HFFc6 (cell line): ENCODE measurements around the gene PTPRN2. TPM values are rescaled to one million over a fixed set of nuclear protein-coding genes. Genes with fewer than 3 reads are reported as not detected.

Experiments
- DNase-seq: peaks from one replicate; pipeline ENCODE4 v3.0.0-alpha.2; 2018
- H3K27ac Mint-ChIP-seq: 2 replicates; pipeline ENCODE4 v1.8.0; 2020; ENCODE audit warnings: mild to moderate bottlenecking, mixed read lengths
- H3K27me3 Mint-ChIP-seq: 2 replicates; pipeline ENCODE4 v1.8.0; 2021; ENCODE audit warnings: mild to moderate bottlenecking, moderate library complexity, mixed read lengths; ENCODE audit not compliant: insufficient read depth
- H3K36me3 Mint-ChIP-seq: 2 replicates; pipeline ENCODE4 v1.8.0; 2021; ENCODE audit warnings: low read depth, mixed read lengths
- H3K4me1 Mint-ChIP-seq: 2 replicates; pipeline ENCODE4 v1.8.0; 2020; ENCODE audit warnings: low read depth, mixed read lengths
- H3K4me3 Mint-ChIP-seq: 2 replicates; pipeline ENCODE4 v1.8.0; 2020; ENCODE audit warnings: mild to moderate bottlenecking, moderate library complexity, mixed read lengths
- H3K9me3 Mint-ChIP-seq: 2 replicates; pipeline ENCODE4 v1.8.0; 2020; ENCODE audit warnings: mild to moderate bottlenecking, mixed read lengths
- total RNA-seq, 6 experiments: library from RNA; stranded (reverse); fragmentation: NEBNext Ultra II Directional; extraction: Animal tissue kit (Norgen Biotek cat#: 25700); gene quantifications; 2 replicates in 1 of 6; 3 replicates in 5 of 6; pipeline ENCODE4 v1.2.3, GENCODE V29; 2021
- TF ChIP-seq, protein P1 (sequence below): fragments of 200-600 bp; sonication (generic); IDR thresholded peaks from 2 replicates; pipeline ENCODE4 v1.5.0; 2021; ENCODE audit warnings: antibody characterized with exemption, mild to moderate bottlenecking

PTPRN2 gene
- total RNA-seq, 6 experiments from 2014 or later, result 0.05 to 0.27 (median 0.23) TPM

DNA sequence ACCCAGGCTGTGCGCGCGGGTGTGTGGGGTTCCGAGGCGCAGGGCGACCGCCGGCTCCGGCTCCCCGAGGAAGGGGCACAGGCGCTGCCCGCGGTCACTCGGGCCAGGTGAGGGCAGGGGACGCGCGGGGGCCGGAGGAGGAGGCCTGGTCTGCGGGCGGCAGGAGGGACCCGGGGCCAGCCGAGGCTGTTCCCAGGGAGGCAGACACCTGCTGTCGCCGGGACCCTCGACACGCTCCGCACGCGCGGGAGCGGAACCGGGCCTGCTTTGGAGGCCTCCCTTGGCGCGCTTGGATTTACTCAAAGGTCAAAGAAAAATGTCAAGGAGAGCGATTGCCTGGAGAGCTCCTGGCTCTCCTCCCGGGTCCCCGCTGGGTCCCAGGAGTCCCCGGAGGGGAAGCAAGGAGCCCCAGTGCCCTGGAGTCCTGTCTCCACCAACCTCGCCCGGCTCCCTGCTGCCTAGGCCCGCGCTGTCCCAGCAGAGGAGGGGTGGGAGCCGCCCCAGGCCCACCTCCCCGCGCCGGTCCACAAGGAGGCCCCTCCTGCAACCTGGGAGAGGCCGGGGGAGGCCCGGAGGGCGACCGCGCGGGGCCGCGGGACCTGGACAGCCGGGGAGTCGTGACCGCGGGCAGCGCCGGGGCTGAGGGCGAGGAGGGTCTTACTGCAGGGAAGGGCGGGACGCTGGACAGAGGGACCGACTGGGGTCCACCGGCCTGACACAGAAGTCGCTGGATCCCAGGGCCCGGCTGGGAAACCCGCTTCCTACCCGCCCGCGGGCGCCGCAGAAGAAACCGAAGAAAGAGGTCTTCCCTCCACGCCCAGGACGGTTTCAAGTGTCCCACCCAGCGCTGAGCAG is 902.0 kb downstream of the PTPRN2 start:
- no peak overlapping the region for H3K4me3 Mint-ChIP-seq
- H3K36me3 Mint-ChIP-seq, result no peaks in the 10 kb centered on the region
- H3K4me1 Mint-ChIP-seq, result no peaks in the 10 kb centered on the region
- peaks cover 4% of the 10 kb centered on the region; the same call in 1 of the 2 replicates for H3K9me3 Mint-ChIP-seq
- H3K27me3 Mint-ChIP-seq, result peaks cover 36% of the 10 kb centered on the region
- no peak for DNase-seq
- no peak overlapping the region for H3K27ac Mint-ChIP-seq
- TF ChIP-seq, protein P1, sequence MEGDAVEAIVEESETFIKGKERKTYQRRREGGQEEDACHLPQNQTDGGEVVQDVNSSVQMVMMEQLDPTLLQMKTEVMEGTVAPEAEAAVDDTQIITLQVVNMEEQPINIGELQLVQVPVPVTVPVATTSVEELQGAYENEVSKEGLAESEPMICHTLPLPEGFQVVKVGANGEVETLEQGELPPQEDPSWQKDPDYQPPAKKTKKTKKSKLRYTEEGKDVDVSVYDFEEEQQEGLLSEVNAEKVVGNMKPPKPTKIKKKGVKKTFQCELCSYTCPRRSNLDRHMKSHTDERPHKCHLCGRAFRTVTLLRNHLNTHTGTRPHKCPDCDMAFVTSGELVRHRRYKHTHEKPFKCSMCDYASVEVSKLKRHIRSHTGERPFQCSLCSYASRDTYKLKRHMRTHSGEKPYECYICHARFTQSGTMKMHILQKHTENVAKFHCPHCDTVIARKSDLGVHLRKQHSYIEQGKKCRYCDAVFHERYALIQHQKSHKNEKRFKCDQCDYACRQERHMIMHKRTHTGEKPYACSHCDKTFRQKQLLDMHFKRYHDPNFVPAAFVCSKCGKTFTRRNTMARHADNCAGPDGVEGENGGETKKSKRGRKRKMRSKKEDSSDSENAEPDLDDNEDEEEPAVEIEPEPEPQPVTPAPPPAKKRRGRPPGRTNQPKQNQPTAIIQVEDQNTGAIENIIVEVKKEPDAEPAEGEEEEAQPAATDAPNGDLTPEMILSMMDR, result no peak

- peaks cover 39% of the 10 kb centered on the region for H3K27me3 Mint-ChIP-seq
Measured at GRCh38 chr7:157684909-157685429, 902.7 kb downstream of the PTPRN2 start.

GRCh38 chr7:157684157-157684908 is 903.3 kb downstream of the PTPRN2 start:
- Mint-ChIP-seq H3K9me3 (peaks cover 4% of the 10 kb centered on the region; the same call in 1 of the 2 replicates), H3K4me3 (no peak overlapping the region), H3K27ac (no peak overlapping the region), H3K4me1 (no peaks in the 10 kb centered on the region), H3K27me3 (peaks cover 42% of the 10 kb centered on the region), H3K36me3 (no peaks in the 10 kb centered on the region)
- TF ChIP-seq, protein P1, result no peak
- no peak for DNase-seq

More at GRCh38 chr7:157684909-157685429, 902.7 kb downstream of the PTPRN2 start:
- TF ChIP-seq, protein P1, result no peak
- no peak for DNase-seq
- Mint-ChIP-seq H3K4me1 (no peaks in the 10 kb centered on the region), H3K36me3 (no peaks in the 10 kb centered on the region), H3K9me3 (peaks cover 4% of the 10 kb centered on the region; the same call in 1 of the 2 replicates), H3K4me3 (no peak overlapping the region), H3K27ac (no peak overlapping the region)

DNA sequence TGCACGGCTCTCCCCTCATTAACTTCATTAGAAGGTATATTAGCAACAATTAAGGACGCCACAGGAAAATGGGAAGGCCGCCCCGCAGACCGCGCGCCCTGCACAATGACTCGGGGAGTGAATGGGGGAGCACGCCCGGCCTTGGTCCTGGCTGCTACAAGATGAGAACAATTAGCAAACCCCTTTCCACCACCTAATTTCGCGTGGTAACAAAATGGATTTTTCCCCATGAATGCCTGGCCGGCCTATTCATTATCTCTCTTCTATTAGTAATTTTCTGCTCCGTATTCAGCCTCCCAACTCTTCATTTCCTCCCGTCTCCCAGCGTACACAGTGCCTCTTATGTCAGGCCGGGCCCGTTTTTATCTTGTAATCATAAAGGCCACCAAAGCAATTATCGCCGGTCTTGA is 903.9 kb downstream of the PTPRN2 start:
- no peak overlapping the region for H3K4me3 Mint-ChIP-seq

More for the DNA sequence above, 903.9 kb downstream of the PTPRN2 start:
- H3K4me1 Mint-ChIP-seq, result no peaks in the 10 kb centered on the region
- no peak for DNase-seq
- H3K27me3 Mint-ChIP-seq, result peaks cover 43% of the 10 kb centered on the region
- no peak overlapping the region for H3K27ac Mint-ChIP-seq
- peaks cover 4% of the 10 kb centered on the region; the same call in 1 of the 2 replicates for H3K9me3 Mint-ChIP-seq
- H3K36me3 Mint-ChIP-seq, result no peaks in the 10 kb centered on the region
- TF ChIP-seq, protein P1, result no peak
